MCF 10A (cell line): ENCODE data around the gene GNAL. TPM values are rescaled to one million over a fixed set of nuclear protein-coding genes. Genes with fewer than 3 reads are reported as not detected.

ENCODE experiments used
- BruUV-seq: library from RNA; stranded (reverse); fragments of 400-500 nt; replicated peaks from 2 replicates; lab custom pipeline; 2021; lab: Mats Ljungman, UMichigan
- CTCF ChIA-PET: fragments of 300-600 bp; sonication (Branson Sonifier 250); formaldehyde crosslinking; extraction: SDS; loops from one replicate; lab custom pipeline; 2021; ENCODE audit warnings: antibody characterized with exemption, inconsistent platforms; lab: Yijun Ruan, JAX
- POLR2A ChIA-PET: fragments of 300-600, 350-650 bp; sonication (Branson Sonifier 250); formaldehyde crosslinking; extraction: SDS; loops from one replicate; lab custom pipeline; 2020; ENCODE audit warnings: antibody characterized with exemption, inconsistent platforms; lab: Yijun Ruan, JAX
- DNase-seq: peaks from one replicate; pipeline ENCODE4 v3.0.0-alpha.2; 2018; ENCODE audit not compliant: unreplicated experiment
- H3K27ac Mint-ChIP-seq: one replicate; pipeline ENCODE4 v1.8.0; 2022; ENCODE audit warnings: mild to moderate bottlenecking, low read depth, mixed read lengths; ENCODE audit not compliant: unreplicated experiment
- H3K27me3 Mint-ChIP-seq: one replicate; pipeline ENCODE4 v1.8.0; 2022; ENCODE audit warnings: mixed read lengths; ENCODE audit not compliant: insufficient read depth, unreplicated experiment
- H3K36me3 Mint-ChIP-seq: one replicate; pipeline ENCODE4 v1.8.0; 2022; ENCODE audit warnings: mild to moderate bottlenecking, moderate library complexity, mixed read lengths; ENCODE audit not compliant: insufficient read depth, unreplicated experiment
- H3K4me1 Mint-ChIP-seq: one replicate; pipeline ENCODE4 v1.8.0; 2022; ENCODE audit warnings: mixed read lengths; ENCODE audit not compliant: insufficient read depth, unreplicated experiment
- H3K4me3 Mint-ChIP-seq: one replicate; pipeline ENCODE4 v1.8.0; 2022; ENCODE audit warnings: mild to moderate bottlenecking, moderate library complexity, mixed read lengths; ENCODE audit not compliant: unreplicated experiment
- H3K9me3 Mint-ChIP-seq: one replicate; pipeline ENCODE4 v1.8.0; 2022; ENCODE audit warnings: mixed read lengths; ENCODE audit not compliant: unreplicated experiment
- CTCF ChIP-seq: fragments of 200-600 bp; IDR thresholded peaks from one replicate; pipeline ENCODE4 v1.8.0; 2022; ENCODE audit warnings: antibody characterized with exemption, mild to moderate bottlenecking; ENCODE audit not compliant: unreplicated experiment
- intact Hi-C: fragments of 100-400 bp; cut with micrococcal nuclease; formaldehyde crosslinking; loops from 2 replicates; pipeline ENCODE4 v1.14.1; 2022
- total RNA-seq: library from RNA; stranded (reverse); gene quantifications from 2 replicates; pipeline ENCODE4 v1.2.3, GENCODE V29; 2022

The GNAL gene
- total RNA-seq, 1 experiment from 2014 or later: 1.6 TPM

DNA sequence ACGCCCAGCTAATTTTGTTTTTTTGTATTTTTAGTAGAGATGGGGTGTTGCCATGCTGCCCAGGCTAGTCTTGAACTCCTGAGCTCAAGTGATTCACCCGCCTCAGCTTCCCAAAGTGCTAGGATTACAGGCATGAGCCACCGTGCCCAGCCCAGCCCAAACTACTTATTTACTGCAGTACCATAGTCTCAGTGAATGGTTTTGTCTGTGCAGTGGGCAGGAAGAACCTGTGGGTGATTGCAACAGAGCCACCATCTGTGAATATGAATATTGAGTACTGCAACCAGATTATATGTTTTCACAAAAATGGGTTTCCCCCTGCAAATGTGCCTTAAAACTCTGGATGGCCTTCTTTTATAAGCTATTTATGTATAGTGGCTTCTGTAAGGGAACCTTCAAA, 210.0 kb downstream of the GNAL start:
- Mint-ChIP-seq H3K36me3 (peaks cover 41% of the 10 kb centered on the region), H3K27ac (no peak overlapping the region), H3K4me1 (no peaks in the 10 kb centered on the region), H3K4me3 (no peak overlapping the region), H3K27me3 (no peaks in the 10 kb centered on the region), H3K9me3 (no peaks in the 10 kb centered on the region)
- ChIA-PET CTCF (interaction anchor here (0.6 to 1.4 kb wide), 3 partner anchors 8 to 166 kb away, joined by 3 to 5 read pairs (median 3); no protein-coding TSS in a partner anchor), POLR2A (interaction anchor here (0.6 kb wide), 1 partner anchor 87 kb away, joined by 3 read pairs; no protein-coding TSS in a partner anchor)
- BruUV-seq: no TSS peak
- no peak for DNase-seq
- TF ChIP-seq CTCF: no peak
- intact Hi-C loops: no loop called here

- intact Hi-C loops: no loop called here
- no peak for DNase-seq
- no peaks in the 10 kb centered on the region for H3K9me3 Mint-ChIP-seq
- ChIA-PET CTCF (no interaction called here), POLR2A (interaction anchor here (1.2 kb wide), 1 partner anchor 23 kb away, joined by 3 read pairs; no protein-coding TSS in a partner anchor)
- BruUV-seq: no TSS peak
- H3K27me3 Mint-ChIP-seq: no peaks in the 10 kb centered on the region
- H3K27ac Mint-ChIP-seq: no peak overlapping the region
- peaks cover 29% of the 10 kb centered on the region for H3K36me3 Mint-ChIP-seq
- no peak for TF ChIP-seq CTCF
- no peaks in the 10 kb centered on the region for H3K4me1 Mint-ChIP-seq
- H3K4me3 Mint-ChIP-seq: no peak overlapping the region
Measured at GRCh38 chr18:11901826-11902438, 212.9 kb downstream of the GNAL start.

- POLR2A ChIA-PET: interaction anchor here (1.2 kb wide), 1 partner anchor 22 kb away, joined by 3 read pairs; no protein-coding TSS in a partner anchor
- Mint-ChIP-seq H3K4me1 (no peaks in the 10 kb centered on the region), H3K4me3 (no peak overlapping the region), H3K27ac (no peak overlapping the region), H3K36me3 (peaks cover 28% of the 10 kb centered on the region), H3K9me3 (no peaks in the 10 kb centered on the region), H3K27me3 (no peaks in the 10 kb centered on the region)
- CTCF ChIA-PET: interaction anchor here (0.6 kb wide), 1 partner anchor 749 kb away, joined by 4 read pairs; no protein-coding TSS in a partner anchor
- intact Hi-C loops: no loop called here
- no peak for DNase-seq
- TF ChIP-seq CTCF: no peak
- BruUV-seq: no TSS peak
Measured at GRCh38 chr18:11902522-11903292, 213.6 kb downstream of the GNAL start.

- intact Hi-C loops: no loop called here
- Mint-ChIP-seq H3K27me3 (no peaks in the 10 kb centered on the region), H3K4me3 (no peak overlapping the region), H3K27ac (no peak overlapping the region), H3K9me3 (no peaks in the 10 kb centered on the region), H3K36me3 (peaks cover 27% of the 10 kb centered on the region), H3K4me1 (no peaks in the 10 kb centered on the region)
- TF ChIP-seq CTCF: no peak
- ChIA-PET POLR2A (interaction anchor here (1.3 kb wide), 1 partner anchor 75 kb away, joined by 3 read pairs; the partner anchor contains the start of gene IMPA2), CTCF (interaction anchor here (0.6 to 0.8 kb wide), 4 partner anchors 91 to 250 kb away, joined by 3 read pairs; no protein-coding TSS in a partner anchor)
- DNase-seq: no peak
- no TSS peak for BruUV-seq
Measured at GRCh38 chr18:11905613-11906012, 216.5 kb downstream of the GNAL start.
